Measurements from ENCODE around the gene HCFC2. TPM values are rescaled to one million over a fixed set of nuclear protein-coding genes. Genes with fewer than 3 reads are reported as not detected.

Gene HCFC2
- total RNA-seq, 1 experiment from 2014 or later = 10.3 TPM

DNA sequence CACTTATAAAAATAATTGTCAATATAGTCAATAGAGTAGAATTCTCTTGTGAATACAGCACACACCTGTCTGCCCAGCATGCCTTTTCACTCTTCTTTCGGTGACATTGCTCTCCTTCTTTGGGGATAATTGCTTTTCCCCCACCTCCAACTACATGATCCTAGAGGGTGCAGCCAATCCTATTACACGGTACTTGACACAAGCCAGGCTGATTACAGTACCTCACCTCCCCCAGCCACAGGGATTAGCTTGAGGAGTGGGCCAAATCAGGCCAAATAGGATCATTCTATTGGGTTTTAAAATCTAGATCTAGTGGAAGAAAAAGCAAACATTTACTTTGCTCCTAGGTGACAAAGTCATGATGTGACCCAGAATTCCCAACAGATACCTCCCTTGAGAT, 90.5 kb downstream of the HCFC2 start:
- Mint-ChIP-seq H3K36me3 (ENCODE audit: insufficient read depth, unreplicated experiment) (no peaks in the 10 kb centered on the region), H3K4me3 (ENCODE audit: unreplicated experiment) (no peak overlapping the region), H3K9me3 (ENCODE audit: unreplicated experiment) (no peaks in the 10 kb centered on the region), H3K27ac (ENCODE audit: low read depth, unreplicated experiment) (no peak overlapping the region), H3K4me1 (ENCODE audit: insufficient read depth, unreplicated experiment) (no peaks in the 10 kb centered on the region), H3K27me3 (ENCODE audit: insufficient read depth, unreplicated experiment) (no peaks in the 10 kb centered on the region)
- intact Hi-C loops (cut with micrococcal nuclease) = no loop called here
- no TSS peak for BruUV-seq (replicated peaks)
- TF ChIP-seq CTCF (IDR thresholded peaks at IDR 0.05; ENCODE audit: unreplicated experiment) = no peak
- no peak for DNase-seq (ENCODE audit: unreplicated experiment)
- CTCF ChIA-PET = interaction anchor here (0.6 to 1.8 kb wide), 2 partner anchors 19 to 948 kb away, joined by 3 read pairs; no protein-coding TSS in a partner anchor
- POLR2A ChIA-PET = no interaction called here

Other genes starting within 250 kb of the HCFC2 start
- gene NT5DC3, start 223.3 kb upstream of the HCFC2 start, total RNA-seq (2022) = 15.1 and 18.3 TPM in 2 replicates
- gene HSP90B1, start 134.1 kb upstream of the HCFC2 start, total RNA-seq (2022) = 1,052 and 1,334 TPM in 2 replicates
- gene TDG, start 98.7 kb upstream of the HCFC2 start, total RNA-seq (2022) = 31.6 and 31.8 TPM in 2 replicates
- gene GLT8D2, start 14.3 kb upstream of the HCFC2 start, total RNA-seq (2022) = 0.79 and 2.0 TPM in 2 replicates
- 24.8 and 27.0 TPM in 2 replicates for gene NFYB, start 73.7 kb downstream of the HCFC2 start, total RNA-seq (2022)
- 64.0 and 82.8 TPM in 2 replicates for gene TXNRD1, start 151.2 kb downstream of the HCFC2 start, total RNA-seq (2022)
- gene EID3, start 239.2 kb downstream of the HCFC2 start, total RNA-seq (2022) = 1.6 and 3.0 TPM in 2 replicates

All from MCF 10A (cell line).